Fibroblast of villous mesenchyme (primary cell): Measurements from ENCODE around the gene GALNT16. TPM values are rescaled to one million over a fixed set of nuclear protein-coding genes. Genes with fewer than 3 reads are reported as not detected.

Source experiments
- DNase-seq: peaks from one replicate; pipeline ENCODE4 v3.0.0-alpha.2; 2010; ENCODE audit warnings: low read depth
- H3K4me3 ChIP-seq: 2 replicates; pipeline ENCODE4 v1.5.1; 2011; ENCODE audit warnings: low read depth, mild to moderate bottlenecking, low read length
- CTCF ChIP-seq: IDR thresholded peaks from 2 replicates; pipeline ENCODE4 v1.5.1; 2012; ENCODE audit warnings: low read depth, mild to moderate bottlenecking, low read length; ENCODE audit not compliant: insufficient read depth
- total RNA-seq: library from RNA; depleted of rRNA; stranded (reverse); fragments of >200 nt; gene quantifications from 2 replicates; pipeline ENCODE4 v1.2.3, GENCODE V29; 2012

GALNT16 gene
- total RNA-seq, 1 donor = under 0.01 TPM

GRCh38 chr14:69263364-69263763, 3.4 kb downstream of the GALNT16 start:
- no peak overlapping the region for H3K4me3 ChIP-seq
- no peak for TF ChIP-seq CTCF
- peak; percentile 71 for DNase-seq

- DNase-seq = no peak
- TF ChIP-seq CTCF = no peak
- no peak overlapping the region for H3K4me3 ChIP-seq
These were observed 3.8 kb downstream of the GALNT16 start for GRCh38 chr14:69263771-69264170.

- DNase-seq = no peak
- TF ChIP-seq CTCF = no peak
- H3K4me3 ChIP-seq = no peak overlapping the region
These were observed 6.8 kb downstream of the GALNT16 start for GRCh38 chr14:69266572-69267345.

GRCh38 chr14:69267492-69267891, 7.5 kb downstream of the GALNT16 start:
- DNase-seq = no peak
- no peak overlapping the region for H3K4me3 ChIP-seq
- TF ChIP-seq CTCF = no peak

- DNase-seq = peak; percentile 51
- TF ChIP-seq CTCF = no peak
These were observed 8.3 kb downstream of the GALNT16 start for GRCh38 chr14:69268223-69268622.

GRCh38 chr14:69268763-69269162, 8.8 kb downstream of the GALNT16 start:
- no peak for TF ChIP-seq CTCF
- DNase-seq = peak; percentile 20
- no peak overlapping the region for H3K4me3 ChIP-seq

More at GRCh38 chr14:69268223-69268622, 8.3 kb downstream of the GALNT16 start:
- no peak overlapping the region for H3K4me3 ChIP-seq

GRCh38 chr14:69269381-69269780, 9.4 kb downstream of the GALNT16 start:
- H3K4me3 ChIP-seq = no peak overlapping the region
- TF ChIP-seq CTCF = no peak
- no peak for DNase-seq
